ENCODE measurements around the gene MDP1. TPM values are rescaled to one million over a fixed set of nuclear protein-coding genes. Genes with fewer than 3 reads are reported as not detected.

MDP1 gene
- total RNA-seq, 2 experiments from 2014 or later = 14.2 to 15.8 TPM

- peak within 1 kb of the TSS; percentile 96 for H3K4me3 Mint-ChIP-seq
- H3K9me3 Mint-ChIP-seq = no peaks in the 10 kb centered on the region
- DNase-seq = peak; percentile 91
- peak within 1 kb of the TSS; percentile 95 for H3K27ac Mint-ChIP-seq
- H3K36me3 Mint-ChIP-seq = peaks cover 37% of the 10 kb centered on the region
- intact Hi-C loops (cut with micrococcal nuclease) = loop anchor here (1.0 to 2.0 kb wide), 3 partner anchors 18 to 103 kb away; partner anchors contain the start of genes CHMP4A, DHRS1, EMC9 and NOP9
- no peaks in the 10 kb centered on the region for H3K27me3 Mint-ChIP-seq
- ChIA-PET POLR2A (interaction anchor here (0.6 to 4.2 kb wide), 21 partner anchors 11 to 236 kb away, joined by 3 to 26 read pairs (median 4); partner anchors contain the start of genes CHMP4A, DCAF11, DHRS1 and EMC9), CTCF (interaction anchor here (0.9 to 2.8 kb wide), 16 partner anchors 16 to 236 kb away, joined by 3 to 10 read pairs (median 6); partner anchors contain the start of genes CHMP4A, CIDEB, IRF9 and LTB4R)
- peaks cover 55% of the 10 kb centered on the region for H3K4me1 Mint-ChIP-seq (ENCODE audit: low read depth)
Observed at GRCh38 chr14:24195186-24196070, 20.4 kb downstream of the MDP1 start, which contains the start of gene TM9SF1. Gene TM9SF1 (minus strand): TSS chr14:24195441. CDS start chr14:24195019, 422 bp downstream.

- ChIA-PET POLR2A (interaction anchor here (0.6 to 4.2 kb wide), 15 partner anchors 11 to 137 kb away, joined by 3 to 26 read pairs (median 7); partner anchors contain the start of genes CHMP4A, DHRS1, IRF9 and MDP1), CTCF (interaction anchor here (0.9 to 2.8 kb wide), 8 partner anchors 17 to 237 kb away, joined by 3 to 10 read pairs (median 6); partner anchors contain the start of genes IRF9, MDP1, NRL and PSME2)
- H3K27me3 Mint-ChIP-seq = no peaks in the 10 kb centered on the region
- peak overlapping the region; percentile 95 for H3K27ac Mint-ChIP-seq
- H3K4me3 Mint-ChIP-seq = peak overlapping the region; percentile 96
- H3K36me3 Mint-ChIP-seq = peaks cover 36% of the 10 kb centered on the region
- DNase-seq = no peak
- H3K9me3 Mint-ChIP-seq = no peaks in the 10 kb centered on the region
- intact Hi-C loops (cut with micrococcal nuclease) = loop anchor here (1.0 to 2.0 kb wide), 3 partner anchors 18 to 104 kb away; partner anchors contain the start of genes CHMP4A, DHRS1, EMC9 and NOP9
- peaks cover 57% of the 10 kb centered on the region for H3K4me1 Mint-ChIP-seq (ENCODE audit: low read depth)
Observed at GRCh38 chr14:24194873-24195185, 21.0 kb downstream of the MDP1 start.

GRCh38 chr14:24194186-24194872, 21.5 kb downstream of the MDP1 start:
- DNase-seq = no peak
- H3K9me3 Mint-ChIP-seq = no peaks in the 10 kb centered on the region
- intact Hi-C loops (cut with micrococcal nuclease) = loop anchor here (2.0 kb wide), 1 partner anchor 104 kb away; the partner anchor contains the start of genes DHRS1 and NOP9
- H3K27ac Mint-ChIP-seq = peak overlapping the region; percentile 95
- peaks cover 56% of the 10 kb centered on the region for H3K4me1 Mint-ChIP-seq (ENCODE audit: low read depth)
- H3K36me3 Mint-ChIP-seq = peaks cover 36% of the 10 kb centered on the region
- H3K4me3 Mint-ChIP-seq = peak overlapping the region; percentile 96
- CTCF ChIA-PET = interaction anchor here (0.7 to 2.8 kb wide), 7 partner anchors 33 to 237 kb away, joined by 3 to 10 read pairs (median 5); partner anchors contain the start of genes IRF9, NRL, PSME2 and RNF31
- POLR2A ChIA-PET = interaction anchor here (1.1 to 4.2 kb wide), 8 partner anchors 12 to 105 kb away, joined by 3 to 26 read pairs (median 12); partner anchors contain the start of genes DHRS1, IRF9, MDP1 and NOP9
- no peaks in the 10 kb centered on the region for H3K27me3 Mint-ChIP-seq

GRCh38 chr14:24192933-24193332, 22.9 kb downstream of the MDP1 start:
- DNase-seq = no peak
- intact Hi-C loops (cut with micrococcal nuclease) = no loop called here
- ChIA-PET CTCF (interaction anchor here (1.2 kb wide), 1 partner anchor 47 kb away, joined by 3 read pairs; the partner anchor contains the start of gene PSME2), POLR2A (interaction anchor here (4.2 kb wide), 1 partner anchor 31 kb away, joined by 26 read pairs; the partner anchor contains the start of gene IRF9)
- H3K36me3 Mint-ChIP-seq = peaks cover 30% of the 10 kb centered on the region
- peak overlapping the region; percentile 39 for H3K27ac Mint-ChIP-seq
- H3K27me3 Mint-ChIP-seq = no peaks in the 10 kb centered on the region
- no peak overlapping the region for H3K4me3 Mint-ChIP-seq
- no peaks in the 10 kb centered on the region for H3K9me3 Mint-ChIP-seq
- H3K4me1 Mint-ChIP-seq (ENCODE audit: low read depth) = peaks cover 51% of the 10 kb centered on the region

GRCh38 chr14:24190416-24190815, 25.4 kb downstream of the MDP1 start:
- CTCF ChIA-PET = no interaction called here
- H3K4me1 Mint-ChIP-seq (ENCODE audit: low read depth) = peaks cover 53% of the 10 kb centered on the region
- no peaks in the 10 kb centered on the region for H3K9me3 Mint-ChIP-seq
- intact Hi-C loops (cut with micrococcal nuclease) = no loop called here
- DNase-seq = no peak
- H3K27ac Mint-ChIP-seq = no peak overlapping the region
- no peak overlapping the region for H3K4me3 Mint-ChIP-seq
- POLR2A ChIA-PET = no interaction called here
- peaks cover 32% of the 10 kb centered on the region for H3K36me3 Mint-ChIP-seq
- H3K27me3 Mint-ChIP-seq = no peaks in the 10 kb centered on the region

GRCh38 chr14:24189460-24189859, 26.4 kb downstream of the MDP1 start:
- Mint-ChIP-seq H3K27ac (peak overlapping the region; percentile 35), H3K27me3 (no peaks in the 10 kb centered on the region), H3K4me1 (ENCODE audit: low read depth) (peaks cover 47% of the 10 kb centered on the region), H3K9me3 (no peaks in the 10 kb centered on the region), H3K36me3 (peaks cover 36% of the 10 kb centered on the region), H3K4me3 (no peak overlapping the region)
- ChIA-PET POLR2A (interaction anchor here (1.0 to 2.3 kb wide), 12 partner anchors 9 to 119 kb away, joined by 3 to 13 read pairs (median 4); partner anchors contain the start of genes EMC9, IRF9, MDP1 and PSME1), CTCF (interaction anchor here (0.7 to 3.2 kb wide), 6 partner anchors 10 to 119 kb away, joined by 3 to 18 read pairs (median 3); partner anchors contain the start of genes CIDEB and IRF9)
- no peak for DNase-seq
- intact Hi-C loops (cut with micrococcal nuclease) = loop anchor here (2.0 kb wide), 4 partner anchors 43 to 75 kb away; partner anchors contain the start of genes DCAF11, GMPR2, NEDD8 and NRL

GRCh38 chr14:24189059-24189375, 26.8 kb downstream of the MDP1 start:
- Mint-ChIP-seq H3K4me3 (peak overlapping the region; percentile 89), H3K27me3 (no peaks in the 10 kb centered on the region), H3K27ac (peak overlapping the region; percentile 74), H3K9me3 (no peaks in the 10 kb centered on the region), H3K36me3 (peaks cover 36% of the 10 kb centered on the region), H3K4me1 (ENCODE audit: low read depth) (peaks cover 42% of the 10 kb centered on the region)
- CTCF ChIA-PET = interaction anchor here (0.7 to 3.2 kb wide), 8 partner anchors 9 to 119 kb away, joined by 3 to 18 read pairs (median 3); partner anchors contain the start of genes CIDEB, IRF9 and PSME1
- intact Hi-C loops (cut with micrococcal nuclease) = loop anchor here (2.0 kb wide), 4 partner anchors 44 to 74 kb away; partner anchors contain the start of genes DCAF11, GMPR2, NEDD8 and NRL
- POLR2A ChIA-PET = interaction anchor here (1.0 to 2.3 kb wide), 15 partner anchors 10 to 119 kb away, joined by 3 to 13 read pairs (median 5); partner anchors contain the start of genes CHMP4A, DCAF11, EMC9 and IRF9
- no peak for DNase-seq

- no peaks in the 10 kb centered on the region for H3K9me3 Mint-ChIP-seq
- H3K27me3 Mint-ChIP-seq = no peaks in the 10 kb centered on the region
- H3K36me3 Mint-ChIP-seq = peaks cover 39% of the 10 kb centered on the region
- CTCF ChIA-PET = interaction anchor here (0.6 to 3.2 kb wide), 9 partner anchors 9 to 1213 kb away, joined by 3 to 18 read pairs (median 3); partner anchors contain the start of genes CIDEB, IRF9, PSME1 and TINF2
- intact Hi-C loops (cut with micrococcal nuclease) = loop anchor here (1.0 to 2.0 kb wide), 9 partner anchors 25 to 109 kb away; partner anchors contain the start of genes CHMP4A, DCAF11, EMC9 and GMPR2
- POLR2A ChIA-PET = interaction anchor here (1.0 to 3.2 kb wide), 17 partner anchors 10 to 120 kb away, joined by 3 to 13 read pairs (median 5); partner anchors contain the start of genes CHMP4A, DCAF11, EMC9 and IRF9
- H3K4me3 Mint-ChIP-seq = peak within 1 kb of the TSS; percentile 89
- peak within 1 kb of the TSS; percentile 74 for H3K27ac Mint-ChIP-seq
- peak; percentile 97 for DNase-seq
- H3K4me1 Mint-ChIP-seq (ENCODE audit: low read depth) = peaks cover 40% of the 10 kb centered on the region
Observed at GRCh38 chr14:24188251-24189058, 27.4 kb downstream of the MDP1 start, which contains the start of gene IPO4. Gene IPO4 (minus strand): TSS chr14:24188816. CDS start chr14:24188787, 29 bp downstream.

- peak overlapping the region; percentile 52 for H3K27ac Mint-ChIP-seq
- CTCF ChIA-PET = interaction anchor here (1.3 to 3.2 kb wide), 4 partner anchors 26 to 121 kb away, joined by 4 to 18 read pairs (median 5); partner anchors contain the start of genes CIDEB and IRF9
- no peaks in the 10 kb centered on the region for H3K27me3 Mint-ChIP-seq
Observed at GRCh38 chr14:24187539-24187915, 28.3 kb downstream of the MDP1 start.

More at GRCh38 chr14:24187539-24187915, 28.3 kb downstream of the MDP1 start:
- Mint-ChIP-seq H3K4me1 (ENCODE audit: low read depth) (peaks cover 33% of the 10 kb centered on the region), H3K36me3 (peaks cover 37% of the 10 kb centered on the region), H3K4me3 (peak overlapping the region; percentile 89), H3K9me3 (no peaks in the 10 kb centered on the region)
- DNase-seq = no peak
- intact Hi-C loops (cut with micrococcal nuclease) = no loop called here
- POLR2A ChIA-PET = interaction anchor here (0.7 to 3.2 kb wide), 9 partner anchors 10 to 73 kb away, joined by 3 to 12 read pairs (median 6); partner anchors contain the start of genes DCAF11, EMC9, IRF9 and NRL

Data from activated CD4-positive, alpha-beta memory T cell treated with anti-CD3 and anti-CD28 coated beads for 36 hours (primary cell).